Fibroblast of skin of left biceps (primary cell): ENCODE data around the gene MPI.
"Not testable (repeated sequence)": the region's sequence is repeated elsewhere in the genome, so short reads cannot be mapped to it uniquely, and the experiment has no call there.

Experiments used
- DNase-seq, 2 experiments: peaks; one replicate each; pipeline ENCODE4 v3.0.0-alpha.2; 2013; ENCODE audit warnings: low read depth in 2 of 2

MPI gene

GRCh38 chr15:74891469-74891868 is 1.6 kb downstream of the MPI start:
- no peak for DNase-seq

GRCh38 chr15:74892313-74892712 is 2.5 kb downstream of the MPI start:
- DNase-seq: no peak

GRCh38 chr15:74892931-74893330 is 3.1 kb downstream of the MPI start:
- no peak for DNase-seq

GRCh38 chr15:74893627-74894026 is 3.8 kb downstream of the MPI start:
- DNase-seq: no peak

- not testable (repeated sequence) for DNase-seq
Observed at GRCh38 chr15:74894383-74894782, 4.5 kb downstream of the MPI start.

- no peak for DNase-seq
Observed at GRCh38 chr15:74895830-74896229, 6.0 kb downstream of the MPI start.

- DNase-seq: no peak
Observed at GRCh38 chr15:74896316-74896715, 6.5 kb downstream of the MPI start.

GRCh38 chr15:74897300-74897701 is 7.5 kb downstream of the MPI start:
- no peak for DNase-seq

- peak in 1 of 2 experiments; percentile 15 for DNase-seq
Observed at GRCh38 chr15:74901612-74902063, 11.8 kb downstream of the MPI start.

GRCh38 chr15:74902295-74903075 is 12.6 kb downstream of the MPI start:
- no peak for DNase-seq

GRCh38 chr15:74903676-74904075 is 13.8 kb downstream of the MPI start:
- DNase-seq: no peak

- DNase-seq: no peak
Observed at GRCh38 chr15:74904190-74904805, 14.5 kb downstream of the MPI start.

GRCh38 chr15:74906067-74906449 is 16.2 kb downstream of the MPI start:
- no peak for DNase-seq

GRCh38 chr15:74906450-74907162 is 16.8 kb downstream of the MPI start, which contains the start of gene FAM219B:
FAM219B (minus strand) TSS chr15:74906851; CDS start chr15:74906800, 51 bp downstream.
- DNase-seq: peak; percentile 37 to 43

- no peak for DNase-seq
Observed at GRCh38 chr15:74907163-74907870, 17.5 kb downstream of the MPI start.

- no peak for DNase-seq
Observed at GRCh38 chr15:74908635-74909034, 18.8 kb downstream of the MPI start.

GRCh38 chr15:74913041-74913440 is 23.2 kb downstream of the MPI start:
- DNase-seq: no peak

- not testable (repeated sequence) for DNase-seq
Observed at GRCh38 chr15:74913799-74914198, 24.0 kb downstream of the MPI start.

- DNase-seq: no peak
Observed at GRCh38 chr15:74917676-74918075, 27.8 kb downstream of the MPI start.

- DNase-seq: no peak
Observed at GRCh38 chr15:74920456-74920855, 30.6 kb downstream of the MPI start.

- no peak for DNase-seq
Observed at GRCh38 chr15:74924525-74924924, 34.7 kb downstream of the MPI start.

GRCh38 chr15:74928771-74929198 is 38.9 kb downstream of the MPI start:
- DNase-seq: no peak
